Body of pancreas (tissue), 4 donors: ENCODE data around the gene TF.

Source experiments
- CTCF ChIP-seq, 7 experiments: fragments of 450-650 bp in 4 of 7; fragments of 200-600 bp in 3 of 7; sonication (generic) in 3 of 7; IDR thresholded peaks; one replicate each; pipeline ENCODE4 v1.5.1; 2016 to 2019; ENCODE audit warnings: antibody characterized with exemption in 7 of 7
- POLR2A ChIP-seq, 3 donors: fragments of 450-650 bp; IDR thresholded peaks; one replicate each; pipeline ENCODE4 v1.6.1; 2016; ENCODE audit warnings: antibody characterized with exemption in 3 of 3, mild to moderate bottlenecking in 2 of 3

- peak in 6 of 7 experiments; percentile 13 to 80 (median 68) for TF ChIP-seq CTCF (IDR thresholded peaks at IDR 0.05)
- TF ChIP-seq POLR2A (IDR thresholded peaks at IDR 0.05), result no peak
These were observed 30.7 kb downstream of the TF start for GRCh38 chr3:133776794-133777438.
